ENCODE results near the gene TMEM86B.

DNA sequence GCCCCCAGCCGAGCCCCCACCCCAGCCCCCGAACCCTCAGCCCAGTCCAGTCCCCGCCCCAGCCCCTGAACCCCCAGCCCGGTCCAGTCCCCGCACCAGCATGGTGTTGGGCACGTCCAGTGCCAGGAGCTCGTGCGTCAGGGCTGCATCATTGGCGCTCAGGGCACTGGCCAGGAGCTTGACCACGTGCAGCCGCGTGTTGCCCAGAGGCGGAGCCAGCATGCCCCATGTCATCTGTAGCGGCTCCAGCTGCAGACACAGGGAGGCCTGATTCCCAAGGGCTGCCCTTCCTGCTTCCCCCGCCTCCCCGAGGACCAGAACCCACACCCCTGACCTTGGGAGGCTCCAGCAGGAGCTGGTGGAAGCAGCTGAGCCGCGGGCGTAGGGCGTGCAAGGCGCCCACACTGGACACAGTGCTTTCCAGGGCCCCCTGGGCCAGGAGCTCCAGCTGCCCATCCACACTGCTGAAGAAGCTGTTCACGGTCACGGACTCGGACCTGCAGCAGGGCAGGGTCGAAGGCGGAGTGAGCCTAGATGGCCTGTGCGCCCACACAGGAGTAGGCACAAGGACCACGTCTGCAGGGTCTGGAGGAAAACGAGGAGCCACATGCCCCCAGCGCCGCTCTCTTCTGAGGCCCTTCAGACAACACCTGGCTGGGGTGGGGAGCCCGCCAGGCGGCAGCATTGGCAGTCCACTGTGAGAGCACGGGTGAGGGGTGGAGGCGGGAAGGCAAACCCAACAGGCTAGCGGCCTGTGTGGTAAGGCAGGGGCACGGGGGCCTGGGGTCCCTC lies 12.8 kb upstream of the TMEM86B start:
- TF ChIP-seq POLR2AphosphoS5 (IDR thresholded peaks at IDR 0.05; ENCODE audit: low read depth): no peak
- TF ChIP-seq, protein P1, sequence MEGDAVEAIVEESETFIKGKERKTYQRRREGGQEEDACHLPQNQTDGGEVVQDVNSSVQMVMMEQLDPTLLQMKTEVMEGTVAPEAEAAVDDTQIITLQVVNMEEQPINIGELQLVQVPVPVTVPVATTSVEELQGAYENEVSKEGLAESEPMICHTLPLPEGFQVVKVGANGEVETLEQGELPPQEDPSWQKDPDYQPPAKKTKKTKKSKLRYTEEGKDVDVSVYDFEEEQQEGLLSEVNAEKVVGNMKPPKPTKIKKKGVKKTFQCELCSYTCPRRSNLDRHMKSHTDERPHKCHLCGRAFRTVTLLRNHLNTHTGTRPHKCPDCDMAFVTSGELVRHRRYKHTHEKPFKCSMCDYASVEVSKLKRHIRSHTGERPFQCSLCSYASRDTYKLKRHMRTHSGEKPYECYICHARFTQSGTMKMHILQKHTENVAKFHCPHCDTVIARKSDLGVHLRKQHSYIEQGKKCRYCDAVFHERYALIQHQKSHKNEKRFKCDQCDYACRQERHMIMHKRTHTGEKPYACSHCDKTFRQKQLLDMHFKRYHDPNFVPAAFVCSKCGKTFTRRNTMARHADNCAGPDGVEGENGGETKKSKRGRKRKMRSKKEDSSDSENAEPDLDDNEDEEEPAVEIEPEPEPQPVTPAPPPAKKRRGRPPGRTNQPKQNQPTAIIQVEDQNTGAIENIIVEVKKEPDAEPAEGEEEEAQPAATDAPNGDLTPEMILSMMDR (conservative IDR thresholded peaks at IDR 0.05; ENCODE audit: low read depth in 2 of 2): no peak
- no peak for TF ChIP-seq EZH2phosphoT487 (IDR thresholded peaks at IDR 0.05; ENCODE audit: unreplicated experiment)
- TF ChIP-seq EZH2 (IDR thresholded peaks at IDR 0.05; ENCODE audit: low read depth, unreplicated experiment): no peak
- TF ChIP-seq, protein P2, sequence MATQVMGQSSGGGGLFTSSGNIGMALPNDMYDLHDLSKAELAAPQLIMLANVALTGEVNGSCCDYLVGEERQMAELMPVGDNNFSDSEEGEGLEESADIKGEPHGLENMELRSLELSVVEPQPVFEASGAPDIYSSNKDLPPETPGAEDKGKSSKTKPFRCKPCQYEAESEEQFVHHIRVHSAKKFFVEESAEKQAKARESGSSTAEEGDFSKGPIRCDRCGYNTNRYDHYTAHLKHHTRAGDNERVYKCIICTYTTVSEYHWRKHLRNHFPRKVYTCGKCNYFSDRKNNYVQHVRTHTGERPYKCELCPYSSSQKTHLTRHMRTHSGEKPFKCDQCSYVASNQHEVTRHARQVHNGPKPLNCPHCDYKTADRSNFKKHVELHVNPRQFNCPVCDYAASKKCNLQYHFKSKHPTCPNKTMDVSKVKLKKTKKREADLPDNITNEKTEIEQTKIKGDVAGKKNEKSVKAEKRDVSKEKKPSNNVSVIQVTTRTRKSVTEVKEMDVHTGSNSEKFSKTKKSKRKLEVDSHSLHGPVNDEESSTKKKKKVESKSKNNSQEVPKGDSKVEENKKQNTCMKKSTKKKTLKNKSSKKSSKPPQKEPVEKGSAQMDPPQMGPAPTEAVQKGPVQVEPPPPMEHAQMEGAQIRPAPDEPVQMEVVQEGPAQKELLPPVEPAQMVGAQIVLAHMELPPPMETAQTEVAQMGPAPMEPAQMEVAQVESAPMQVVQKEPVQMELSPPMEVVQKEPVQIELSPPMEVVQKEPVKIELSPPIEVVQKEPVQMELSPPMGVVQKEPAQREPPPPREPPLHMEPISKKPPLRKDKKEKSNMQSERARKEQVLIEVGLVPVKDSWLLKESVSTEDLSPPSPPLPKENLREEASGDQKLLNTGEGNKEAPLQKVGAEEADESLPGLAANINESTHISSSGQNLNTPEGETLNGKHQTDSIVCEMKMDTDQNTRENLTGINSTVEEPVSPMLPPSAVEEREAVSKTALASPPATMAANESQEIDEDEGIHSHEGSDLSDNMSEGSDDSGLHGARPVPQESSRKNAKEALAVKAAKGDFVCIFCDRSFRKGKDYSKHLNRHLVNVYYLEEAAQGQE (IDR thresholded peaks at IDR 0.05; ENCODE audit: unreplicated experiment): no peak
- TF ChIP-seq CREB1 (CRISPR knock-in tag; IDR thresholded peaks at IDR 0.05; ENCODE audit: low read depth): no peak
- no peak for TF ChIP-seq JUNB (IDR thresholded peaks at IDR 0.05; ENCODE audit: unreplicated experiment)

All from GM23338 (cell line).